ENCODE data around the gene DCLK1. TPM values are rescaled to one million over a fixed set of nuclear protein-coding genes. Genes with fewer than 3 reads are reported as not detected.

DCLK1 gene
- total RNA-seq, 1 experiment from 2014 or later = not detected

GRCh38 chr13:35884211-35884760 is 246.9 kb downstream of the DCLK1 start:
- no peaks in the 10 kb centered on the region for H3K9me2 ChIP-seq (replicated peaks; ENCODE audit: insufficient read depth, low read length)
- no peak overlapping the region for H3K4me3 ChIP-seq (ENCODE audit: low read length)
- H4K20me1 ChIP-seq (ENCODE audit: insufficient read depth, low read depth, low read length) = no peaks in the 10 kb centered on the region
- peaks cover 6% of the 10 kb centered on the region for H3K4me1 ChIP-seq (ENCODE audit: low read length)
- no peak overlapping the region for H3K9ac ChIP-seq (ENCODE audit: low read length)
- DNase-seq = no peak
- no peak overlapping the region for H3K27ac ChIP-seq (ENCODE audit: low read length)
- no peaks in the 10 kb centered on the region for H3K36me3 ChIP-seq (ENCODE audit: insufficient read depth, low read length)
- H3K9me3 ChIP-seq (ENCODE audit: low read length) = no peaks in the 10 kb centered on the region
- H3K4me2 ChIP-seq (ENCODE audit: low read depth, low read length, poor library complexity, severe bottlenecking) = no peak overlapping the region
- H3K27me3 ChIP-seq (ENCODE audit: low read length) = no peaks in the 10 kb centered on the region
- H3K79me2 ChIP-seq (ENCODE audit: low read length) = no peaks in the 10 kb centered on the region
- H2AFZ ChIP-seq (ENCODE audit: low read length) = no peak overlapping the region

GRCh38 chr13:35882722-35883497 is 248.3 kb downstream of the DCLK1 start:
- Histone ChIP-seq H3K36me3 (ENCODE audit: insufficient read depth, low read length) (no peaks in the 10 kb centered on the region), H3K9me3 (ENCODE audit: low read length) (no peaks in the 10 kb centered on the region), H3K79me2 (ENCODE audit: low read length) (no peaks in the 10 kb centered on the region), H3K9me2 (replicated peaks; ENCODE audit: insufficient read depth, low read length) (no peaks in the 10 kb centered on the region), H3K27ac (ENCODE audit: low read length) (no peak overlapping the region), H4K20me1 (ENCODE audit: insufficient read depth, low read depth, low read length) (no peaks in the 10 kb centered on the region), H2AFZ (ENCODE audit: low read length) (no peak overlapping the region), H3K9ac (ENCODE audit: low read length) (no peak overlapping the region), H3K4me3 (ENCODE audit: low read length) (no peak overlapping the region), H3K4me1 (ENCODE audit: low read length) (no peaks in the 10 kb centered on the region), H3K4me2 (ENCODE audit: low read depth, low read length, poor library complexity, severe bottlenecking) (no peak overlapping the region), H3K27me3 (ENCODE audit: low read length) (no peaks in the 10 kb centered on the region)
- DNase-seq = no peak

- Histone ChIP-seq H3K9ac (ENCODE audit: low read length) (no peak overlapping the region), H3K4me1 (ENCODE audit: low read length) (no peaks in the 10 kb centered on the region), H3K27me3 (ENCODE audit: low read length) (no peaks in the 10 kb centered on the region), H3K27ac (ENCODE audit: low read length) (no peak overlapping the region), H4K20me1 (ENCODE audit: insufficient read depth, low read depth, low read length) (no peaks in the 10 kb centered on the region), H3K4me3 (ENCODE audit: low read length) (no peak overlapping the region), H3K79me2 (ENCODE audit: low read length) (no peaks in the 10 kb centered on the region), H3K36me3 (ENCODE audit: insufficient read depth, low read length) (no peaks in the 10 kb centered on the region), H3K9me2 (replicated peaks; ENCODE audit: insufficient read depth, low read length) (no peaks in the 10 kb centered on the region), H3K9me3 (ENCODE audit: low read length) (no peaks in the 10 kb centered on the region), H2AFZ (ENCODE audit: low read length) (no peak overlapping the region), H3K4me2 (ENCODE audit: low read depth, low read length, poor library complexity, severe bottlenecking) (no peak overlapping the region)
- DNase-seq = no peak
Observed at GRCh38 chr13:35881360-35881759, 249.8 kb downstream of the DCLK1 start.

- no peak overlapping the region for H2AFZ ChIP-seq (ENCODE audit: low read length)
- no peaks in the 10 kb centered on the region for H3K9me3 ChIP-seq (ENCODE audit: low read length)
- no peak overlapping the region for H3K9ac ChIP-seq (ENCODE audit: low read length)
- H3K79me2 ChIP-seq (ENCODE audit: low read length) = no peaks in the 10 kb centered on the region
- H3K27ac ChIP-seq (ENCODE audit: low read length) = no peak overlapping the region
- no peak overlapping the region for H3K4me3 ChIP-seq (ENCODE audit: low read length)
- no peak for DNase-seq
- H3K36me3 ChIP-seq (ENCODE audit: insufficient read depth, low read length) = no peaks in the 10 kb centered on the region
- no peaks in the 10 kb centered on the region for H4K20me1 ChIP-seq (ENCODE audit: insufficient read depth, low read depth, low read length)
- no peaks in the 10 kb centered on the region for H3K27me3 ChIP-seq (ENCODE audit: low read length)
- H3K4me1 ChIP-seq (ENCODE audit: low read length) = no peaks in the 10 kb centered on the region
- H3K9me2 ChIP-seq (replicated peaks; ENCODE audit: insufficient read depth, low read length) = no peaks in the 10 kb centered on the region
- H3K4me2 ChIP-seq (ENCODE audit: low read depth, low read length, poor library complexity, severe bottlenecking) = no peak overlapping the region
Observed at GRCh38 chr13:35879111-35879510, 252.1 kb downstream of the DCLK1 start.

GRCh38 chr13:35876601-35877000 is 254.6 kb downstream of the DCLK1 start:
- Histone ChIP-seq H4K20me1 (ENCODE audit: insufficient read depth, low read depth, low read length) (no peaks in the 10 kb centered on the region), H2AFZ (ENCODE audit: low read length) (no peak overlapping the region), H3K36me3 (ENCODE audit: insufficient read depth, low read length) (no peaks in the 10 kb centered on the region), H3K79me2 (ENCODE audit: low read length) (no peaks in the 10 kb centered on the region), H3K27me3 (ENCODE audit: low read length) (no peaks in the 10 kb centered on the region), H3K4me3 (ENCODE audit: low read length) (no peak overlapping the region), H3K4me2 (ENCODE audit: low read depth, low read length, poor library complexity, severe bottlenecking) (no peak overlapping the region), H3K27ac (ENCODE audit: low read length) (no peak overlapping the region), H3K9me3 (ENCODE audit: low read length) (no peaks in the 10 kb centered on the region), H3K9ac (ENCODE audit: low read length) (no peak overlapping the region), H3K4me1 (ENCODE audit: low read length) (no peaks in the 10 kb centered on the region), H3K9me2 (replicated peaks; ENCODE audit: insufficient read depth, low read length) (no peaks in the 10 kb centered on the region)
- no peak for DNase-seq

DNA sequence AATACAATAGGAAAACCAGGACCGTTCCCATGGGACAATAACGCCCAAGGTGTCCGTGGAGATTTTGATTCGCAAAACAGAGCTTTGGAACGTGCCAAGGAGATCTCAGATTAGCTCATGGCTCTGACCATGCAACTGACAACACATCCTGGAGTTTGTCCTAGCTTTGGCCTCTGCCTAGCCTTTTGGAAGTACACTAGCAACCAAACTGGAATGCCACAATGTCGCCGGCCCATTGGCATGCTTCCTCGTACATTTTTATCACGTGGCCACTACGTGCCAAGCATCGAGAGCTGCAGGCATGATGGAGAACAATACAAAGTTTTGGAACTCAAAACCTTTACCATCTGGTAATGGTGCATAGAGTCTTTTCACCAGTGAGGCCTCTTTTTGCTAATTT is 256.5 kb downstream of the DCLK1 start:
- Histone ChIP-seq H3K4me3 (ENCODE audit: low read length) (no peak overlapping the region), H3K27ac (ENCODE audit: low read length) (no peak overlapping the region), H2AFZ (ENCODE audit: low read length) (no peak overlapping the region), H3K79me2 (ENCODE audit: low read length) (no peaks in the 10 kb centered on the region), H3K9ac (ENCODE audit: low read length) (no peak overlapping the region), H3K4me1 (ENCODE audit: low read length) (no peaks in the 10 kb centered on the region), H3K36me3 (ENCODE audit: insufficient read depth, low read length) (no peaks in the 10 kb centered on the region), H3K27me3 (ENCODE audit: low read length) (no peaks in the 10 kb centered on the region), H4K20me1 (ENCODE audit: insufficient read depth, low read depth, low read length) (no peaks in the 10 kb centered on the region), H3K4me2 (ENCODE audit: low read depth, low read length, poor library complexity, severe bottlenecking) (no peak overlapping the region), H3K9me2 (replicated peaks; ENCODE audit: insufficient read depth, low read length) (no peaks in the 10 kb centered on the region), H3K9me3 (ENCODE audit: low read length) (no peaks in the 10 kb centered on the region)
- no peak for DNase-seq

- Histone ChIP-seq H3K27me3 (ENCODE audit: low read length) (no peaks in the 10 kb centered on the region), H3K9ac (ENCODE audit: low read length) (no peak overlapping the region), H3K4me3 (ENCODE audit: low read length) (no peak overlapping the region), H3K27ac (ENCODE audit: low read length) (no peak overlapping the region), H3K4me2 (ENCODE audit: low read depth, low read length, poor library complexity, severe bottlenecking) (no peak overlapping the region), H3K79me2 (ENCODE audit: low read length) (no peaks in the 10 kb centered on the region), H3K4me1 (ENCODE audit: low read length) (no peaks in the 10 kb centered on the region), H2AFZ (ENCODE audit: low read length) (no peak overlapping the region), H3K36me3 (ENCODE audit: insufficient read depth, low read length) (no peaks in the 10 kb centered on the region), H3K9me2 (replicated peaks; ENCODE audit: insufficient read depth, low read length) (no peaks in the 10 kb centered on the region), H4K20me1 (ENCODE audit: insufficient read depth, low read depth, low read length) (no peaks in the 10 kb centered on the region), H3K9me3 (ENCODE audit: low read length) (no peaks in the 10 kb centered on the region)
- DNase-seq = no peak
Observed at GRCh38 chr13:35872369-35872768, 258.8 kb downstream of the DCLK1 start.

- H3K27me3 ChIP-seq (ENCODE audit: low read length) = no peaks in the 10 kb centered on the region
- no peaks in the 10 kb centered on the region for H3K9me3 ChIP-seq (ENCODE audit: low read length)
- H3K27ac ChIP-seq (ENCODE audit: low read length) = no peak overlapping the region
- no peaks in the 10 kb centered on the region for H4K20me1 ChIP-seq (ENCODE audit: insufficient read depth, low read depth, low read length)
- H3K4me1 ChIP-seq (ENCODE audit: low read length) = no peaks in the 10 kb centered on the region
- H3K4me2 ChIP-seq (ENCODE audit: low read depth, low read length, poor library complexity, severe bottlenecking) = no peak overlapping the region
- H2AFZ ChIP-seq (ENCODE audit: low read length) = no peak overlapping the region
- H3K9ac ChIP-seq (ENCODE audit: low read length) = no peak overlapping the region
- H3K4me3 ChIP-seq (ENCODE audit: low read length) = no peak overlapping the region
- H3K9me2 ChIP-seq (replicated peaks; ENCODE audit: insufficient read depth, low read length) = no peaks in the 10 kb centered on the region
- no peaks in the 10 kb centered on the region for H3K36me3 ChIP-seq (ENCODE audit: insufficient read depth, low read length)
- H3K79me2 ChIP-seq (ENCODE audit: low read length) = no peaks in the 10 kb centered on the region
- DNase-seq = no peak
Observed at GRCh38 chr13:35871561-35871960, 259.6 kb downstream of the DCLK1 start.

Measured in Karpas-422 (cell line).